GM19193 (cell line): Measurements from ENCODE around the gene DOCK1.

Experiments used
- POLR2A ChIP-seq: IDR thresholded peaks from 4 replicates; pipeline ENCODE4 v1.6.1; 2011; ENCODE audit not compliant: insufficient read depth, insufficient read length; ENCODE audit errors: extremely low read depth

The DOCK1 gene

DNA sequence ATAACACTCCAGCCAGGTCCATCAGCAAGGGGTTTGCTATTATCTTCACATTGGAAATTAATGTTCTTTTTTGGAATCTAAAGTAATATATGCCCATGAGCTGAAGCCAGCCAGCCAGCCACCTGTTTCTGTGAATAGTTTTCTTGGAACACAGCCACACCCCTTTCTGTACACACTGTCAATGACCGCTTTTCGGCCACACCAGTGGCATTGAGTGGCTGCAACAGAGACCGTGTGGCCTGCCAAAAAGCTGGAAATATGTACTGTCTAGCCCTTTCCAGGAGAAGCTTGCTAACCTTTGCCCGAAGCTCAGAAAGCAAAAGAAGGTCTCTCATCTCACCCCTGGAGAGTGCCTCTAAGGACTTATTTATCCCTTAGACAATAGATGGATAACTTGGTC lies 545.4 kb downstream of the DOCK1 start:
- no peak for TF ChIP-seq POLR2A

DNA sequence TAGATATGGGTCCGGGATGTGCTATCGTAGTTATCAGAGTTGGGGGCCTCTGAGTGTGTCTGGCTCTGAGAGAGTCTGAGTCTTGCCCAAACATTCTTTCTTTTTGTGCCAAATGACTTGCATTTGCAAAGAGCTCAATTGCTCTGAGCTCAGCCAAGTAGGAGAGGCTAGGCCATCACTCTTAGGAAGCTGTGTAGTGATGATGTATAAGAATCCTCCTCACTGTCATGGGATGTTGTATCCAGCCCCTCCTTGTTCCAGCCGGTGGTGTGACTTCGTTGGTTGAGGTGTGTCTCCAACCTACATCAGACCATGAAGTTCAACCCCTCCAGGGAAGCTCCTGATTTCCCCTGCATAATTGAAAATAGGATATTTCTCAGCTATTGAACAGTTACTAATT lies 546.4 kb downstream of the DOCK1 start:
- no peak for TF ChIP-seq POLR2A

DNA sequence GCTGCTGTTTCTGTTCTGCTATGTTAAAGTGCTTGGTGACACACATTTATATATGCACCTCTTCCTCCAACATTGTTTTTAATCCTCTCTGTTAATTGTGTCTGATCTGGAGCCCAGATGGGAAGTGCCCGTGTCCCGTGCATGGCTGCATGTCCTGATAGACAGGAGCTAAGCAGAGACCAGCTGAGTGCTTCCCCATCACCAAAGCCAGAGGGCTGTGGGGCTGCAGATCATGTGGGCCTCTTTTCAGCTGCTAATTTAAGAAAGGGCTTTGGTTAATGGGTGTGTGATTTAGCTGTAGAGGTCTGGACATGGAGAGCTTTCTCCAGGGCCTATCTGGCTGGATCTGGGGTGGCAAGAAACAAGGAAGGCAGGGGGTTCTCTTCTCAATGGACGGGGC lies 547.3 kb downstream of the DOCK1 start:
- TF ChIP-seq POLR2A: no peak

DNA sequence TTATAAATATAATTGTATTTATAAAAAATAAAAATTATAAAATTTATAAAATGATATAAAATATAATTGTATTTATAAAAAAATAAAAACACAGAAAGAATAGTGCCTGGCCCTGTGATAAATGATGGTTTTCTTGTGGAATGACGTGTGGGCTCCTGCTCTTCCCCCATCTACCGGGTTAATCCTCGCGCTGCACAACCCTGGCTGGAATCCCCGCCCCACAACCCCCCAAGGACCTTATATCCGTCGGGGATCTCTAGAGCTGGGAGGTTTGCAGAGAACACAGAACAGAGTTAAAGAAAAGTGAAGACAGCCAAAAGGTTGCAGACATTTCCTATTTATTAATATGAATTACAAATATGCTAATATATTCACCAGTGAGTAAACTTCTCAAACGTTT lies 548.5 kb downstream of the DOCK1 start:
- TF ChIP-seq POLR2A: no peak

DNA sequence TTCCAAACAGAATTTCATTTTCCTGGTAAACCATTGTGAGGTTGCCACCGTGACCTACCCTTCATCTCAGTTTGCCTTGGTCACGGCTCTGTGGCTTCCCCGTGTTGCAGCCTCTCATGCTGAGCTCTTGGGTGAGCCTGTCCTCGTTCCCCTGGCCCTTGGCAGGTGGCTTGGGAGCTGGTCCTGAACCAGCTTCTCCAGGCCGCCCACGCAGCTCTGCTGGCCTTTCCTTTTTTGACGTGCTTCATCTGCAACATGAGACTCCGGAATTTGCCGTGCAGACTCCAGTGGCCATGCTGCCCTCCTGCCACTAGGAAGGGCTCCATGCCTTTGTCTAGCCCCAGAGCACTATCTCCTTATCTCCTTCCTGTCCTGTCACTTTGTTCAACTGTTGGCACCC lies 550.9 kb downstream of the DOCK1 start:
- no peak for TF ChIP-seq POLR2A

DNA sequence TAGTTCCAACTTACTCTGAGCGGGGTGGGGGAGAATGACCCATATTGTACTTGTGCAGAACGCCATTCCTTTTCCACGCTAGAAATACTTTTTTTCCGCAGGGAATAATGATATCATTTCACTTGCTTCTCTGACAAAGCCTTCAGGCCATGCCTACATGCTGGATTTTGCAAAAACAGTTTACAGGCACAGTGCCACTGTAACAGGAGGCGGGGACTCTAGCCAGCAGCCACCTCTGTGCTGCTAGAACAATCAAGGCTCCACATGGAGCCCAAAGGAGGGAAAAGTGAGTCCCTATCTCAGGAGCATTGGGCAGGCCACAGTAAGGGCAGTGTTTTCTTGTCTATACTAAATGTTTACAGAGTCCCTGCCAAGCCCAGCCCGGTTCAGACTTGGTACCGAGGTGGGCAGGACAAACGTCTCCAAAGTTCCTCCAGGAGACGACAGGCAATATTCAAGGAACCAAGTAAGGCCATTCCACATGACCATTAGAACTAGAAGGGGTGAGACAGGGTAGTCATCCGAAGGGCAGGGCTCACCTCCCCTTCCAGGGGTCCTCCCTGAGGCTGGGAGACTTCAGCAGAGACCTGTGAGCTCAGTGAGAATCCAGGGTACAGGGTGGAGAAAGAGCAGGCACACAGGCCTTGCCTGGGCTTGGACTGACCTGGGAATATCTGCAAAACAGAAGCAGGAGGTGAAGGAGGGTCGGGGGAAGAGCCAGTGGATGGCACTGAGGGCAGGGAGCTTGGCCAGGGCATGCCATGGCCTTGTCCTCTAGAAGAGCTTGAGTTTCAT lies 553.0 kb downstream of the DOCK1 start:
- no peak for TF ChIP-seq POLR2A

DNA sequence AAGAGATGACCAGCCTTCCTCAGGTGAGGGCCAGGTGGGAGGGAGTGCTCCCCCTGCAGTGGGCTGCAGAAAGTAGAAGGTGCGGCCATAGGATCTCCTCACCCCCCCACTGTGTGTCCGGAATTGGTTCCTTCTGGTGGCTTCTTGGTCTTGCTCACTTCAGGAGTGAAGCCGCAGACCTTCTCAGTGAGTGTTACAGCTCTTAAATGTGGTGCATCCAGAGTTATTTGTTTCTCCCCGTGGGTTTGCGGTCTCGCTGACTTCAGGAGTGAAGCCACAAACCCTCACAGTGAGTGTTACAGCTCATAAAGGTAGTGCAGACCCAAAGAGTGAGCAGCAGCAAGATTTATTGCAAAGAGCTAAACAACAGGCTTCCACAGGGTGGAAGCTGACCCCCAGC lies 553.6 kb downstream of the DOCK1 start:
- TF ChIP-seq POLR2A: no peak

DNA sequence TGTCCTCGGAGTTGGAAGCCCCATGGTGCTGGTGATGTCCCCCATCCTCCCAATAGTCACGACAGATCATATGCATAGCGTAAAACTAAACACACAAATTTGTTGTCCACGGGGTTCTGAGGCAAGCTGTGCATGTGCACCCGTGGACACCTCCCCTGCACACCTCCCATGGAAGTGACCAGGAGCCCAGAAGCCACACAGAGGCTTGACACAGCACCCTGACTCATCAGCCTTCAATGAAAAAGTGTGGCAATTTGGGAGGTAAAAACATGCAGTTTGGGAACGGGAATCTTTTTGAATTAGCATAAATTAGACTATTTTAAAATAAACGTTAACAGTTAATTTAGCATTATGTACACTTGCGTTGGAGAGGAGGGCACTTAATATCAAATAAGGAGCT lies 554.7 kb downstream of the DOCK1 start:
- TF ChIP-seq POLR2A: no peak

DNA sequence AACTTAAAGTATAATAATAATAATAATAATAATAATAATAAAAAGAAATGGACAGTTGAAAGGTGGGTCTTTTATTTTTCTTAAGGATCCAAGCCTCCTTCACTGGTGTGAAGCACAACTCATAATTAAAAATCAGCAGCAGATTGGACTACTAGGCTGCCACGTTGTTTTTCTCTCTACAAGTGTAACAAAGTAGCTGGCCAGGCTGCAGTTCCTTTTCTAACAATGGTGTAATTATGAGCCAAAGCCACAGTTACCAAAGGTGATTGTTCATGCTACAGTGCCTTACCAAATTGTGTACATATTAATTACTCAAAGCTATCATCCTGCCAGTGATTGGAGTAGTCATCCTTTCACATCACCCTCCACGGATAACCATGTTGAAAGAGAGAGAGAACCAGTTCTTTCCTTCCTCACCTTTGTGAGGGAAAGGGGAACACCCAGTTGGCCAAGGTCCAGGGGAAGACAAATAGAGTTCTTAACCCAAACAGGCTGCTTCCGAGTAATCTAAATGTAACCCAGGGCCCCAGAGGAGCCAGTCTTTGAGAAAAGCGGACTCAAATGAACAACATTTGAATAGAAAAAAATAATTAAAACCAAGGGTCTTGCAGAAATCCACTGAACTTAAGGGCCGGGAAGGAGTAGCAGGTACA lies 557.5 kb downstream of the DOCK1 start:
- no peak for TF ChIP-seq POLR2A

DNA sequence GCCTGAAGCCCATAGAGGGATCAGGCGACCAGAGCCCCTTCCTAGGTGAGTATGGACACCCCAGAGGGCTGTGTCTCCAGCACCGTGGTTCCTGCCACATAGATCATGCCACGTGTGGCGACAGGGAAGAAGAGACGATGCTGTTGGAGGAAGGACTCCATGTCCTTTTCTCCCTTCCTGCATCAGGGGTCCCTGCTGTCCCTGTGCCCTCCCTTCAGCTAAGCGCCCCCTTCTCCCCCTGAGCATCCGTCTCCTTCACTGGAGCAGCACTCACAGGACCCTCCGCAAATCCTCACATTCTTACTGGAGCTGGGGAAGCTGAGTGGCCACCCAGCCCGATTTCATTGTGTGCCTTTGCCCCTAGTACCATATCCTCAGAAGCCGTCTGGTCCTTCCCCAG lies 558.3 kb downstream of the DOCK1 start:
- no peak for TF ChIP-seq POLR2A

DNA sequence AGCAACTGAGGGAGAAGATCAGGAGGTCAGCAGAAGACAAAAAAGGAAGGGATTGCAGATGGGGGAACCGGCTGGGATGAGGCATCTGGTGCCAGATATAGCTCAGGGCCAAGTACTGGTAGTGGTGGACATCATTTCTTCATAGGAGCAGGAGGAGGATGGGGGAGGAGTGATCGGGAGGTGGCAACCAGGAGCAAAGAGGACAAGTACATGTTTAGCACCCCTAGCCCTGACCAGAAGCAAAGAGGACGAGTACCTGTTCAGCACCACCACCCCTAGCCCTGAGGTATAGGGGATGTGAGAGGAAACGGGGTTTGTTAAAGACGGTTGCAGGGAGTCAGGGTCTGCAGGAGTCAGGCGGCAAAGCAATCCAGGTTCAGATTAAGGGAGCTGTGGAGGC lies 559.3 kb downstream of the DOCK1 start:
- no peak for TF ChIP-seq POLR2A

DNA sequence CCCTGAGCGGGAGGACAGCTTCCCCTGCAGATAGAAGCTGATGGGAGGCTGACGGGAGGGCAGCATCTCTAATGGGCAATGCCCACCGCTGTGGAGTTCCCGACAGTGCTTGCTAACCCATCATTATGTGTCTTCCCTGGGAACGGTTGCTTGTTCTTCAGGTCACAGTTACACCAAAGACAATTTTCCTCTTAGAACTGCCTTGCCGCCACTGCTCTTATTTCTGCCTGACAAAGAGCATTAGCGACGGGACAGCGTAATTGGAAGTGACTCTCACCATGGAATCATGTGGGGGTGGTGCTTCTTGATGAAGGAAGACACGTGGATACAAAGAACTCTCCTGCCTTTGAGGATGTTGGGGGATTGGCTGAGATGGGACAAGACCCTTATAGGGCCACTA lies 562.6 kb downstream of the DOCK1 start:
- TF ChIP-seq POLR2A: no peak

DNA sequence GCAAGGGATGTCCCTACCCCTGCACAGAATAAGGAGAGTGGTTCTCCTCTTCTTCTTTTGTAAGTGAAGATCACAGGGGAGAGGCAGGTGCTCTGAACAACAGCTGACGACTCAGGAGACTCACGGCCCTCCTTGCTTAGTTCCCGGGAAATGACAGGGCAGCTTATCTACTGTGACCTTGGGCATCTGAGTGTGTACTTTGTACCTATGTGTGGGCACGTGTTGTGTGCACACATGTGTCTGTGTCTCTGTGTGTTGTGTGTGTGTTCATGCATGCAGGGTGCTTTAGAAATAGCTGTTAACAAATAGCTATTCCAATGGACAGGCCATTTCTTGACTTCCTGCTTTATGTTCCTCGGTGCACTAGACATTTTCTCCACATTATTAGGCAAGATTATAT lies 563.4 kb downstream of the DOCK1 start:
- TF ChIP-seq POLR2A: no peak

DNA sequence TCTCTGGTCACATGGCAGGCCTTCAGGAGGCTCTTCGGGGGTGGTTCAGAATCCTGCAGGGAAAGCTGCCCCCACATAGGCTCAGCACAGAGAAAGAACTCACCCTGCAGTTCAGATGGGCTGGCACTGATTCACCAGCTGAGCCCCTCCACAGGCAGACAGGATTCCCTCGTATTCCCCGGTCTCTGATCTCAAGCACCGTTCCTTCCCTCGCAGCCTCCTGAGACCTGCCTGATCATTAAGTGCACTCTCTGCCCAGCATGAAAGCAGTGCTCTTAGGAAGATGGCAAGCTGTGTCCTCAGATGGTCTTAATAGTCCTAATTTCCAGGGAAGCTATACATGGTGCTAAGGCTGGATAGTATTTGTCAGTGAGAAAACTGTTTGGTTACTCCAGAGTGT lies 565.7 kb downstream of the DOCK1 start:
- TF ChIP-seq POLR2A: no peak

DNA sequence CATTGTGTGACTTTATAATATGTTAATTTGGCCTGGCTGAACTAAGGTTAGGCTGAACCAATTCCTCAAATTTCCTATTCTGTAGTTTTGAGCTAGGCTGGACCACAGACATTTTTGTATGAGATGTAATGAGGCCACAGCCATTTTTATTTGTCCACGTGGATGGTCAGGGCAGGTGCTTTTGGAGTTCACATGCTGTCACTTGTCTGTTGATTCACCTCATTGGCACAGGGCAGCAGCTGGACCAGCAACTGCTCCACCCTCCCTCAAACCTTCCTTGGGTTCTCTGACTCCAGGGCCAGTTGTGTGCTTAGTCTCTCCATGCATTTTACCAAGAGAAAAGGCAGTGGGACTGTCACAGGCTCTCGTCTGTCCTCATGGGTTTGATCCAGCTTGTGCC lies 567.7 kb downstream of the DOCK1 start:
- TF ChIP-seq POLR2A: no peak

DNA sequence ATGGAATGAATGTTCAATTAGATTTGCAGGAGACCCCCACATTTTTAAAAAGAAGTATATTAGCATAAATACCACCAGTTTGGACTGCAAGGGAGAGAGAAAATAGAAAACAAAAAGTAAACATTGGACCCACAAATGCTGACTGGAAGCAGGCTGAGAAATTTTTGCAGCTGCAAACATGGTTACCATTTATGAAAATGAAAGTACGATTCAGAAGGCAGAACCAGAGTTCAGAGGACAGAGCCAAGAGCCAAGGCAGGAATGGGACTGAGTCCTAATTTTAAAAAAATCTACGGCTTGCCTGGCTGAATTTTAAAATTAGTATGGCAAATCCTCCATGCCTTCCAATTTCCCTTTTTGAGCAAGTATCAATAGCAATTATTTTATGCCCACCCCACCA lies 569.3 kb downstream of the DOCK1 start:
- TF ChIP-seq POLR2A: no peak
